Activated naive CD4-positive, alpha-beta T cell treated with anti-CD3 and anti-CD28 coated beads, Interleukin-2, amount 50 U/mL, for 72 hours (primary cell): ENCODE measurements around the gene NXN. TPM values are rescaled to one million over a fixed set of nuclear protein-coding genes. Genes with fewer than 3 reads are reported as not detected.
"Not testable (repeated sequence)": the region's sequence is repeated elsewhere in the genome, so short reads cannot be mapped to it uniquely, and the experiment has no call there.

Source experiments
- ATAC-seq, 2 donors: fragments of 150-1000 bp; cut with Tn5 transposase; 2 replicates each; pipeline ENCODE4 v1.10.0; 2021; ENCODE audit warnings: mild to moderate bottlenecking in 2 of 2, moderate library complexity in 2 of 2
- DNase-seq, 2 donors: peaks; one replicate each; pipeline ENCODE4 v3.0.0; 2021 to 2022; ENCODE audit warnings: low spot score in 2 of 2
- H3K27ac Mint-ChIP-seq, 2 donors: one replicate each; pipeline ENCODE4 v1.8.0; 2022; ENCODE audit warnings: mild to moderate bottlenecking in 2 of 2, mixed read lengths in 2 of 2
- H3K36me3 Mint-ChIP-seq, 2 donors: one replicate each; pipeline ENCODE4 v1.8.0; 2022; ENCODE audit warnings: mixed read lengths in 2 of 2
- H3K9me3 Mint-ChIP-seq, 2 donors: one replicate each; pipeline ENCODE4 v1.8.0; 2022; ENCODE audit warnings: mixed read lengths in 2 of 2
- total RNA-seq, 2 donors: library from RNA; stranded (reverse); gene quantifications; one replicate each; pipeline ENCODE4 v1.2.3, GENCODE V29; 2022

Gene NXN
- total RNA-seq, 2 donors from 2014 or later = 0.39 to 0.80 TPM

DNA sequence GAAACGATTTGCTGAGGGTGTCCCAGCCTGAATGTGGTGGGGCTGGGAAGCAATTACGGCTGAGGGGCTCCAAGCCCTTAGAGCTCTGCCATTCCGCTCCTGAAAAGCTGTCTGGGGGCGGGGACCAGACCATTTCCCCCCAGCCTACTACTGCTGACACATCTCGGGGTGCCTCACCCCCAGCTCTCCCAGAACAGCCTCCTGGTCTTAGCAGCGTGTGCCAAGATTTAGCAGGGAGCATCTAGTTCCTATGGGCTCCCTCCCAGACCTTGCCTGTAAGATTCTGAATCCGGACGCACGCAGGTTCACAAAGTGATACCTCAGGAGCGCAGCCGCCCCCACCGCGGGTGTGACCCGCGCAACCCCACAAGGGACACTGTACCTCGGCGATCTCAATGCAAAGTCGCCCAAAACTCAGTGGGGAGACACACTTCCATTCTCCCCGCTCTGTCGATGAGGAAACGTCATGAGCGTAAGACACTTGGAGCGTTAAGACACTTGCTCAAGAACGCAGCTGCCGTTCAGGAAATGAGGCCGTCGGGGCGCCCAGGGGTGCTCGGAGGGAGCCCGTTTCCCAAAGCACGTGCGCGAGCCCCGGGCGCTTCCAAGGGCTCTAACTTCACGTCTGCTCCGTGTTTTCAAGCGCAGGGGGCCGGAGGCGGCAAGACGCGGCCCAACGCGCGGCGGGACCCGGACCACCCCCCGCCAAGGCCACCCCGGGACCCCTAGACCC lies 228.1 kb downstream of the NXN start:
- DNase-seq = peak; percentile 55 to 62
- peaks cover 15 to 51% of the 10 kb centered on the region in 2 donors for H3K36me3 Mint-ChIP-seq
- peak overlapping the region; percentile 90 to 99 for H3K27ac Mint-ChIP-seq
- peak; percentile 53 to 57 for ATAC-seq
- H3K9me3 Mint-ChIP-seq = peaks cover 0 to 22% of the 10 kb centered on the region in 2 donors

DNA sequence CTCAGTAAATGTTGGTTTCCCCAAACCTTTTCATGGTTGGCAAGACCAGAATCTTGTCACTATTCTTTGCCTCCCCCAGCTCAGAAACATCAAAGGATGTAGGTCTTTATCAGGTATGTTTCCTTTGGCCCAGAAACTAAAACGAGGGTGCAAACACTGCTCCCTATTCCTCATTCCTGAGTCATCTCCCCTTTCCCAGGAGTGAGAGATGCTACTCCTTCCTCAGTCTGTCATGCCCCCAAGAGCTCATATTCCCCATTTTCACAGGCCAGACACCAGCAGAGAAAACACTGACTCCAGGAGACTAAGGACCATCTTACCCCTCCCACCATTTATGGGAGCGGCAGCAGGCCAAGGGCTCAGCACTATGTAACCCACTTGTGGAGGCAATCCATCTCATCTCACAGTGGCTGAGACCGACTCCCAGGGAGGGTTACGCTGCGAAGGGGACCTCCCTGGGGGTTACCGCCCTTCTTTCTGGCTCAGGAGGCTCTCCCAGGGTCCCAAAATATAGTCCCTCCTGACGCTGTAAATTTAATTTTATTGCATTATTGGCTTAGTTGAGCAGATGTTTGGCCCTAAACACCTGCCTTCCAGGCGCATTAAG lies 229.0 kb downstream of the NXN start:
- Mint-ChIP-seq H3K27ac (peak overlapping the region; percentile 90 to 99), H3K36me3 (peaks cover 18 to 46% of the 10 kb centered on the region in 2 donors), H3K9me3 (peaks cover 0 to 18% of the 10 kb centered on the region in 2 donors)
- ATAC-seq (no peak), DNase-seq (no peak)

DNA sequence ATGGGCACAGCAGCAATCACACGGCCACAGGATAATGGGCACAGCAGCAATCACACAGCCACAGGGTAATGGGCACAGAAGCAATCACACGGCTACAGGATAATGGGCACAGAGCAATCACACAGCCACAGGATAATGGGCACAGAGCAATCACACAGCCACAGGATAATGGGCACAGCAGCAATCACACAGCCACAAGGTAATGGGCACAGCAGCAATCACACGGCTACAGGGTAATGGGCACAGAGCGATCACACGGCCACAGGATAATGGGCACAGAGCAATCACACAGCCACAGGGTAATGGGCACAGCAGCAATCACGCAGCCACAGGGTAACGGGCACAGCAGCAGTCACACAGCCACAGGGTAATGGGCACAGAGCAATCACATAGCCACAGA lies 230.2 kb downstream of the NXN start:
- not testable (repeated sequence) for DNase-seq, ATAC-seq
- Mint-ChIP-seq H3K9me3 (peaks cover 0 to 17% of the 10 kb centered on the region in 2 donors), H3K36me3 (peaks cover 19 to 50% of the 10 kb centered on the region in 2 donors), H3K27ac (peak overlapping the region; percentile 90 to 96)

Other genes with a start within 250 kb of the NXN start
- 10 to 100 TPM in 1 of 2 donors, 1 to 10 TPM in 1; 1.5 to 20.4 TPM for gene TLCD3A, start 247.2 kb downstream of the NXN start, total RNA-seq
- gene GEMIN4, start 227.5 kb downstream of the NXN start, total RNA-seq = 10 to 100 TPM; 25.1 to 48.7 TPM
- gene GLOD4, start 197.5 kb downstream of the NXN start, total RNA-seq = 10 to 100 TPM; 49.4 to 63.3 TPM
- 10 to 100 TPM; 23.2 to 28.5 TPM for gene MRM3, start 197.4 kb downstream of the NXN start, total RNA-seq
- gene TIMM22, start 17.4 kb upstream of the NXN start, total RNA-seq = 10 to 100 TPM in 1 of 2 donors, 1 to 10 TPM in 1; 2.4 to 10.0 TPM
- 10 to 100 TPM; 36.0 to 45.8 TPM for gene ABR, start 200.2 kb upstream of the NXN start, total RNA-seq